Subcutaneous abdominal adipose tissue (tissue), 5 donors: ENCODE data around the gene GUK1.

Source experiments
- H3K27ac ChIP-seq: one replicate; pipeline ENCODE4 v1.7.0; 2013; ENCODE audit warnings: low read depth, mild to moderate bottlenecking, inconsistent platforms, low read length, moderate library complexity
- H3K27me3 ChIP-seq, 5 donors: one replicate each; pipeline ENCODE4 v1.7.0; 2013; ENCODE audit warnings: low read length in 5 of 5, inconsistent platforms in 1 of 5; ENCODE audit not compliant: control insufficient read depth in 5 of 5, insufficient read depth in 4 of 5
- H3K36me3 ChIP-seq, 5 donors: one replicate each; pipeline ENCODE4 v1.7.0; 2013; ENCODE audit warnings: low read length in 5 of 5; ENCODE audit not compliant: control insufficient read depth in 5 of 5, insufficient read depth in 5 of 5
- H3K4me1 ChIP-seq, 5 donors: one replicate each; pipeline ENCODE4 v1.7.0; 2013; ENCODE audit warnings: low read length in 5 of 5, mild to moderate bottlenecking in 3 of 5, moderate library complexity in 1 of 5; ENCODE audit not compliant: control insufficient read depth in 5 of 5, insufficient read depth in 5 of 5
- H3K4me3 ChIP-seq, 5 donors: one replicate each; pipeline ENCODE4 v1.7.0; 2013; ENCODE audit warnings: low read length in 5 of 5, low read depth in 1 of 5
- H3K9ac ChIP-seq, 5 donors: one replicate each; pipeline ENCODE4 v1.7.0; 2013; ENCODE audit warnings: low read length in 5 of 5, mild to moderate bottlenecking in 4 of 5, moderate library complexity in 3 of 5
- H3K9me3 ChIP-seq, 5 donors: one replicate each; pipeline ENCODE4 v1.7.0; 2013; ENCODE audit warnings: low read length in 5 of 5; ENCODE audit not compliant: control insufficient read depth in 5 of 5
- donor health status: healthy.
- donor health status: healthy.
- donor health status: healthy.
- donor health status: healthy.
- donor health status: healthy.

Gene GUK1

GRCh38 chr1:228104526-228105269 lies 35.4 kb upstream of the GUK1 start:
- H3K9me3 ChIP-seq = no peaks in the 10 kb centered on the region
- peaks cover 0 to 42% (median 32%) of the 10 kb centered on the region in 5 donors for H3K36me3 ChIP-seq
- H3K27me3 ChIP-seq = no peaks in the 10 kb centered on the region
- no peak overlapping the region for H3K27ac ChIP-seq
- no peak overlapping the region for H3K4me3 ChIP-seq
- H3K9ac ChIP-seq = no peak overlapping the region
- peaks cover 5 to 46% (median 39%) of the 10 kb centered on the region in 5 donors for H3K4me1 ChIP-seq

GRCh38 chr1:228105270-228105995 lies 34.6 kb upstream of the GUK1 start:
- no peak overlapping the region for H3K9ac ChIP-seq
- peaks cover 5 to 54% (median 46%) of the 10 kb centered on the region in 5 donors for H3K4me1 ChIP-seq
- no peak overlapping the region for H3K27ac ChIP-seq
- no peaks in the 10 kb centered on the region for H3K27me3 ChIP-seq
- peaks cover 0 to 36% (median 28%) of the 10 kb centered on the region in 5 donors for H3K36me3 ChIP-seq
- no peak overlapping the region for H3K4me3 ChIP-seq
- H3K9me3 ChIP-seq = no peaks in the 10 kb centered on the region

GRCh38 chr1:228105996-228106799 lies 33.9 kb upstream of the GUK1 start:
- peaks cover 0 to 29% (median 21%) of the 10 kb centered on the region in 5 donors for H3K36me3 ChIP-seq

GRCh38 chr1:228106800-228107054 lies 33.4 kb upstream of the GUK1 start:
- H3K9ac ChIP-seq = no peak overlapping the region
- H3K36me3 ChIP-seq = peaks cover 0 to 28% (median 21%) of the 10 kb centered on the region in 5 donors
- H3K27me3 ChIP-seq = no peaks in the 10 kb centered on the region
- H3K9me3 ChIP-seq = no peaks in the 10 kb centered on the region
- H3K27ac ChIP-seq = no peak overlapping the region
- H3K4me1 ChIP-seq = peaks cover 5 to 49% (median 43%) of the 10 kb centered on the region in 5 donors
- H3K4me3 ChIP-seq = no peak overlapping the region

More at GRCh38 chr1:228105996-228106799, 33.9 kb upstream of the GUK1 start:
- no peaks in the 10 kb centered on the region for H3K27me3 ChIP-seq
- H3K4me3 ChIP-seq = no peak overlapping the region
- no peaks in the 10 kb centered on the region for H3K9me3 ChIP-seq
- H3K27ac ChIP-seq = no peak overlapping the region
- no peak overlapping the region for H3K9ac ChIP-seq
- H3K4me1 ChIP-seq = peaks cover 5 to 54% (median 46%) of the 10 kb centered on the region in 5 donors

GRCh38 chr1:228107636-228108035 lies 32.4 kb upstream of the GUK1 start:
- no peaks in the 10 kb centered on the region for H3K9me3 ChIP-seq
- peaks cover 5 to 40% (median 34%) of the 10 kb centered on the region in 5 donors for H3K4me1 ChIP-seq
- no peak overlapping the region for H3K27ac ChIP-seq
- H3K27me3 ChIP-seq = no peaks in the 10 kb centered on the region
- peaks cover 0 to 28% (median 21%) of the 10 kb centered on the region in 5 donors for H3K36me3 ChIP-seq
- no peak overlapping the region for H3K4me3 ChIP-seq
- peak overlapping the region in 1 of 5 donors; percentile 90 for H3K9ac ChIP-seq

- Histone ChIP-seq H3K27me3 (no peaks in the 10 kb centered on the region), H3K9ac (peak overlapping the region; percentile 56 to 94 (median 89)), H3K36me3 (peaks cover 0 to 28% (median 21%) of the 10 kb centered on the region in 5 donors), H3K4me3 (peak overlapping the region; percentile 87 to 99 (median 95)), H3K27ac (peak overlapping the region; percentile 84), H3K9me3 (no peaks in the 10 kb centered on the region), H3K4me1 (peaks cover 5 to 38% (median 34%) of the 10 kb centered on the region in 5 donors)
Measured at GRCh38 chr1:228108055-228108690, 31.9 kb upstream of the GUK1 start.

GRCh38 chr1:228108742-228109072 lies 31.4 kb upstream of the GUK1 start:
- Histone ChIP-seq H3K9me3 (no peaks in the 10 kb centered on the region), H3K4me3 (peak overlapping the region; percentile 87 to 99 (median 95)), H3K9ac (peak overlapping the region; percentile 56 to 94 (median 89)), H3K4me1 (peaks cover 5 to 34% (median 30%) of the 10 kb centered on the region in 5 donors), H3K36me3 (peaks cover 0 to 28% (median 21%) of the 10 kb centered on the region in 5 donors), H3K27ac (peak overlapping the region; percentile 84), H3K27me3 (no peaks in the 10 kb centered on the region)

- Histone ChIP-seq H3K9me3 (no peaks in the 10 kb centered on the region), H3K4me1 (peaks cover 5 to 27% (median 24%) of the 10 kb centered on the region in 5 donors), H3K27ac (peak within 1 kb of the TSS; percentile 84), H3K9ac (peak within 1 kb of the TSS; percentile 56 to 95 (median 89)), H3K36me3 (peaks cover 0 to 28% (median 21%) of the 10 kb centered on the region in 5 donors), H3K27me3 (no peaks in the 10 kb centered on the region), H3K4me3 (peak within 1 kb of the TSS; percentile 87 to 99 (median 95))
Measured at GRCh38 chr1:228109073-228109961, 30.8 kb upstream of the GUK1 start, which contains the start of gene MRPL55. MRPL55 (minus strand) TSS chr1:228109299; CDS start chr1:228108260, 1,039 bp downstream.
